Fibroblast of mammary gland (primary cell): ENCODE data around the gene TTC3.

Experiments
- DNase-seq: peaks from one replicate; pipeline ENCODE4 v3.0.0-alpha.2; 2010; ENCODE audit warnings: low read depth
- H3K4me3 ChIP-seq: 2 replicates; pipeline ENCODE4 v1.5.1; 2011; ENCODE audit warnings: low read depth, mild to moderate bottlenecking, low read length, moderate library complexity; ENCODE audit not compliant: control insufficient read depth
- CTCF ChIP-seq: conservative IDR thresholded peaks from 2 replicates; pipeline ENCODE4 v1.5.1; 2011; ENCODE audit warnings: low read depth, low read length, inconsistent platforms; ENCODE audit not compliant: control insufficient read depth, insufficient read depth

The TTC3 gene

GRCh38 chr21:37085726-37086125, 12.7 kb downstream of the TTC3 start:
- no peak for DNase-seq
- no peak overlapping the region for H3K4me3 ChIP-seq
- no peak for TF ChIP-seq CTCF

GRCh38 chr21:37087188-37087587, 14.1 kb downstream of the TTC3 start:
- peak; percentile 85 for DNase-seq
- TF ChIP-seq CTCF, result peak; percentile 56
- H3K4me3 ChIP-seq, result no peak overlapping the region

GRCh38 chr21:37088186-37088735, 15.2 kb downstream of the TTC3 start:
- TF ChIP-seq CTCF, result no peak
- no peak overlapping the region for H3K4me3 ChIP-seq
- DNase-seq, result peak; percentile 41

GRCh38 chr21:37093977-37094376, 20.9 kb downstream of the TTC3 start:
- H3K4me3 ChIP-seq, result no peak overlapping the region
- no peak for TF ChIP-seq CTCF
- no peak for DNase-seq

- no peak for DNase-seq
- no peak for TF ChIP-seq CTCF
- no peak overlapping the region for H3K4me3 ChIP-seq
Measured at GRCh38 chr21:37095821-37096220, 22.8 kb downstream of the TTC3 start.

GRCh38 chr21:37098751-37099150, 25.7 kb downstream of the TTC3 start:
- DNase-seq, result no peak
- no peak overlapping the region for H3K4me3 ChIP-seq
- TF ChIP-seq CTCF, result no peak

GRCh38 chr21:37100316-37100715, 27.3 kb downstream of the TTC3 start:
- TF ChIP-seq CTCF, result no peak
- DNase-seq, result no peak
- H3K4me3 ChIP-seq, result no peak overlapping the region
